ENCODE measurements around the gene TBC1D9B. TPM values are rescaled to one million over a fixed set of nuclear protein-coding genes. Genes with fewer than 3 reads are reported as not detected.

The TBC1D9B gene
- total RNA-seq, 1 experiment from 2014 or later: 70.9 TPM

GRCh38 chr5:179870952-179871351, 36.7 kb downstream of the TBC1D9B start (continued):
- no peak for TF ChIP-seq E2F4 (CRISPR knock-in tag; IDR thresholded peaks at IDR 0.05; ENCODE audit: borderline replicate concordance, low read depth)

DNA sequence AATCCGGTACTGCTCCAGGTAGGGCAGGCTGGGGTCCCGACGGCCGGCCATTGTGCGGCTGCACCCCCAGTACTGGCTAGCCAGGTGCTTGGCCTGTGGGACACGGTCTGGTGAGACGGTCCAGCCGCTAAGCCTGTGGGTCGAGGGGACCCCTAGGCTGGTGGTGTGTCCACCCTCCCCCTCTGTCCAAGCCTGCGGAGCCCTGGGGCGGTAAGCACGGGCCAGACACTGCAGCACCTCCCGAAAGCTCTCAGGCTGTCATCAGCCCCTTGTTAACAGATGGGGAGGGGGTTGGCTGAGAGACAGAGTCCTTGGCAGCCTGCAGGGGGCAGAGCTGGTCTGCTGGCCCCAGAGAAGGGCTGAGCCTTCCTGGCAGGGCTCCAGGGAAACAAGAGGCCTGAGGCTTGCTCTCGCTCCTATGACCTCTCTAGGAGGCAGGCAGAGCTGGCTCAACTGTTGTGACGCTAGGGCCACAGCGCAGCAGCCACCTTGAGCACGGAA, 37.2 kb downstream of the TBC1D9B start:
- Mint-ChIP-seq H3K36me3 (peaks cover 27% of the 10 kb centered on the region), H3K9me3 (no peaks in the 10 kb centered on the region), H3K27ac (peak overlapping the region; percentile 70), H3K4me1 (peaks cover 2% of the 10 kb centered on the region; the same call in 1 of the 2 replicates), H3K27me3 (ENCODE audit: low read depth) (no peaks in the 10 kb centered on the region), H3K4me3 (no peak overlapping the region)
- CTCF ChIA-PET: interaction anchor here (0.7 to 3.4 kb wide), 7 partner anchors 9 to 291 kb away, joined by 3 to 17 read pairs (median 4); no protein-coding TSS in a partner anchor
- TF ChIP-seq NFATC4 (CRISPR knock-in tag; IDR thresholded peaks at IDR 0.05) (no peak), E2F1 (CRISPR knock-in tag; IDR thresholded peaks at IDR 0.05) (no peak), JUN (CRISPR knock-in tag; IDR thresholded peaks at IDR 0.05) (no peak), GABPB1 (CRISPR knock-in tag; IDR thresholded peaks at IDR 0.05) (no peak), ZNF317 (CRISPR knock-in tag; IDR thresholded peaks at IDR 0.05; ENCODE audit: borderline replicate concordance, low read depth) (no peak), JAZF1 (CRISPR knock-in tag; IDR thresholded peaks at IDR 0.05) (no peak), ZNF423 (CRISPR knock-in tag; IDR thresholded peaks at IDR 0.05) (no peak), ZNF425 (CRISPR knock-in tag; conservative IDR thresholded peaks at IDR 0.05) (no peak), SMAD4 (CRISPR knock-in tag; IDR thresholded peaks at IDR 0.05) (no peak), ATF2 (CRISPR knock-in tag; IDR thresholded peaks at IDR 0.05; ENCODE audit: borderline replicate concordance, low read depth) (no peak), RELA (CRISPR knock-in tag; IDR thresholded peaks at IDR 0.05; ENCODE audit: borderline replicate concordance) (no peak)
- TF ChIP-seq, protein P1, sequence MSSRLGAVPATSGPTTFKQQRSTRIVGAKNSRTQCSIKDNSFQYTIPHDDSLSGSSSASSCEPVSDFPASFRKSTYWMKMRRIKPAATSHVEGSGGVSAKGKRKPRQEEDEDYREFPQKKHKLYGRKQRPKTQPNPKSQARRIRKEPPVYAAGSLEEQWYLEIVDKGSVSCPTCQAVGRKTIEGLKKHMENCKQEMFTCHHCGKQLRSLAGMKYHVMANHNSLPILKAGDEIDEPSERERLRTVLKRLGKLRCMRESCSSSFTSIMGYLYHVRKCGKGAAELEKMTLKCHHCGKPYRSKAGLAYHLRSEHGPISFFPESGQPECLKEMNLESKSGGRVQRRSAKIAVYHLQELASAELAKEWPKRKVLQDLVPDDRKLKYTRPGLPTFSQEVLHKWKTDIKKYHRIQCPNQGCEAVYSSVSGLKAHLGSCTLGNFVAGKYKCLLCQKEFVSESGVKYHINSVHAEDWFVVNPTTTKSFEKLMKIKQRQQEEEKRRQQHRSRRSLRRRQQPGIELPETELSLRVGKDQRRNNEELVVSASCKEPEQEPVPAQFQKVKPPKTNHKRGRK (CRISPR knock-in tag; IDR thresholded peaks at IDR 0.05; ENCODE audit: borderline replicate concordance): no peak
- TF ChIP-seq, protein P2, sequence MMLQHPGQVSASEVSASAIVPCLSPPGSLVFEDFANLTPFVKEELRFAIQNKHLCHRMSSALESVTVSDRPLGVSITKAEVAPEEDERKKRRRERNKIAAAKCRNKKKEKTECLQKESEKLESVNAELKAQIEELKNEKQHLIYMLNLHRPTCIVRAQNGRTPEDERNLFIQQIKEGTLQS (CRISPR knock-in tag; conservative IDR thresholded peaks at IDR 0.05): no peak
- TF ChIP-seq, protein P3, sequence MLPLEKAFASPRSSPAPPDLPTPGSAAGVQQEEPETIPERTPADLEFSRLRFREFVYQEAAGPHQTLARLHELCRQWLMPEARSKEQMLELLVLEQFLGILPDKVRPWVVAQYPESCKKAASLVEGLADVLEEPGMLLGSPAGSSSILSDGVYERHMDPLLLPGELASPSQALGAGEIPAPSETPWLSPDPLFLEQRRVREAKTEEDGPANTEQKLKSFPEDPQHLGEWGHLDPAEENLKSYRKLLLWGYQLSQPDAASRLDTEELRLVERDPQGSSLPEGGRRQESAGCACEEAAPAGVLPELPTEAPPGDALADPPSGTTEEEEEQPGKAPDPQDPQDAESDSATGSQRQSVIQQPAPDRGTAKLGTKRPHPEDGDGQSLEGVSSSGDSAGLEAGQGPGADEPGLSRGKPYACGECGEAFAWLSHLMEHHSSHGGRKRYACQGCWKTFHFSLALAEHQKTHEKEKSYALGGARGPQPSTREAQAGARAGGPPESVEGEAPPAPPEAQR (CRISPR knock-in tag; IDR thresholded peaks at IDR 0.05): no peak
- TF ChIP-seq, protein P4, sequence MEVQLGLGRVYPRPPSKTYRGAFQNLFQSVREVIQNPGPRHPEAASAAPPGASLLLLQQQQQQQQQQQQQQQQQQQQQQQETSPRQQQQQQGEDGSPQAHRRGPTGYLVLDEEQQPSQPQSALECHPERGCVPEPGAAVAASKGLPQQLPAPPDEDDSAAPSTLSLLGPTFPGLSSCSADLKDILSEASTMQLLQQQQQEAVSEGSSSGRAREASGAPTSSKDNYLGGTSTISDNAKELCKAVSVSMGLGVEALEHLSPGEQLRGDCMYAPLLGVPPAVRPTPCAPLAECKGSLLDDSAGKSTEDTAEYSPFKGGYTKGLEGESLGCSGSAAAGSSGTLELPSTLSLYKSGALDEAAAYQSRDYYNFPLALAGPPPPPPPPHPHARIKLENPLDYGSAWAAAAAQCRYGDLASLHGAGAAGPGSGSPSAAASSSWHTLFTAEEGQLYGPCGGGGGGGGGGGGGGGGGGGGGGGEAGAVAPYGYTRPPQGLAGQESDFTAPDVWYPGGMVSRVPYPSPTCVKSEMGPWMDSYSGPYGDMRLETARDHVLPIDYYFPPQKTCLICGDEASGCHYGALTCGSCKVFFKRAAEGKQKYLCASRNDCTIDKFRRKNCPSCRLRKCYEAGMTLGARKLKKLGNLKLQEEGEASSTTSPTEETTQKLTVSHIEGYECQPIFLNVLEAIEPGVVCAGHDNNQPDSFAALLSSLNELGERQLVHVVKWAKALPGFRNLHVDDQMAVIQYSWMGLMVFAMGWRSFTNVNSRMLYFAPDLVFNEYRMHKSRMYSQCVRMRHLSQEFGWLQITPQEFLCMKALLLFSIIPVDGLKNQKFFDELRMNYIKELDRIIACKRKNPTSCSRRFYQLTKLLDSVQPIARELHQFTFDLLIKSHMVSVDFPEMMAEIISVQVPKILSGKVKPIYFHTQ (CRISPR knock-in tag; IDR thresholded peaks at IDR 0.05): no peak
- peak; percentile 40 for ATAC-seq
- POLR2A ChIA-PET: no interaction called here
- DNase-seq (ENCODE audit: low spot score): no peak
